BE2C (cell line): Measurements from ENCODE around the gene NFIX.

Source experiments
- DNase-seq: peaks from one replicate; pipeline ENCODE4 v3.0.0-alpha.2; 2020
- H3K27me3 ChIP-seq: fragments of 250-450 bp; sonication (Bioruptor Pico); 2 replicates; pipeline ENCODE4 v1.5.1; 2020; ENCODE audit warnings: mild to moderate bottlenecking
- H3K36me3 ChIP-seq: fragments of 250-450 bp; sonication (Bioruptor Pico); 2 replicates; pipeline ENCODE4 v1.5.1; 2020; ENCODE audit warnings: mild to moderate bottlenecking
- H3K4me1 ChIP-seq: fragments of 250-450 bp; sonication (Bioruptor Pico); 2 replicates; pipeline ENCODE4 v1.5.1; 2020
- H3K4me3 ChIP-seq: 2 replicates; pipeline ENCODE4 v1.5.1; 2011; ENCODE audit warnings: low read depth, low read length
- H3K9me3 ChIP-seq: fragments of 250-450 bp; sonication (Bioruptor Pico); 2 replicates; pipeline ENCODE4 v1.5.1; 2020
- CTCF ChIP-seq: IDR thresholded peaks from 2 replicates; pipeline ENCODE4 v1.5.1; 2012; ENCODE audit warnings: mild to moderate bottlenecking, low read depth, low read length

NFIX gene

DNA sequence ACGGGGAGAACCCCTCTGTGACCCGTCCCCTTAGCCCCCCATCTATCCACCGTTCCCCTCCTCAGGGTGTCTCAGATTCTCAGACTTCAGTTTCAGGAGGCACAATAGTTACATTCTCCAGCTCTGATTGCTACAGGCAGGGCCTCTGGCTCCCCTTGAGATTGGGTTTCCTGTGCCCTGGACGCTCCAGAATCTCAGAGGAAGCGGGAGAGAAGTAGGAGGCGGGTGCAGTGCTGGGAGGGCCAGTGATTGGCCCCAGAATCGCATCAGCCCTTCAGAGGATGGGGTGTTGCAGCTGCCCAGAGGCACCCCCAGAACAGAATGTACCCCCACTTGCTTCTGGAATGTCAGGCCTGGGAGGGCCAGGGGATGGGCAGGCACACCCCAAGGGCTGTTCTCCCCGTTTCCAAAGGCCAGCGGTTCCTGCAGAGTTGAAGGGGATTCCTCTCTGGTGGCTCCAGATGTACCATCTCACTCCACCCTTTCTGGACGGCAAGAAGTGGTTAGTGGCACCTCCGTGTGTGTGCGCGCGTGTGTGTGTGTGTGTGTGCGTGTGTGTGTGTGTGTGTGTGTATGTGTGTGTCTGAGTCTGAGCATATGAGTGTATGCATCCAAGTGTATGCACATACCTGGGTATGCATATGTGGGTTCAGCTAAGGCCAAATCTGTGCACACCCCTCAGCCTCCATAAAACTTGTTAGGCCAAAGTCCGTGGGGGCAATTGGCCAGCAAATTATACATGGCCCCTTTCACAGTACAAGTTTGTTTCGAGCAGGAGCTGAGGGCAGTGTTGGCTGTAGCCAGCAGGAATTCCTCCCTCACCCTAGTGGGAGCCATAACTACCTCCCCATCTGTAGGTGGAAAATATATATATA is 71.9 kb downstream of the NFIX start:
- H3K27me3 ChIP-seq, result no peaks in the 10 kb centered on the region
- no peak overlapping the region for H3K4me3 ChIP-seq
- no peaks in the 10 kb centered on the region for H3K36me3 ChIP-seq
- H3K4me1 ChIP-seq, result peaks cover 5% of the 10 kb centered on the region; the same call in 1 of the 2 replicates
- DNase-seq, result no peak
- H3K9me3 ChIP-seq, result no peaks in the 10 kb centered on the region
- TF ChIP-seq CTCF, result no peak

DNA sequence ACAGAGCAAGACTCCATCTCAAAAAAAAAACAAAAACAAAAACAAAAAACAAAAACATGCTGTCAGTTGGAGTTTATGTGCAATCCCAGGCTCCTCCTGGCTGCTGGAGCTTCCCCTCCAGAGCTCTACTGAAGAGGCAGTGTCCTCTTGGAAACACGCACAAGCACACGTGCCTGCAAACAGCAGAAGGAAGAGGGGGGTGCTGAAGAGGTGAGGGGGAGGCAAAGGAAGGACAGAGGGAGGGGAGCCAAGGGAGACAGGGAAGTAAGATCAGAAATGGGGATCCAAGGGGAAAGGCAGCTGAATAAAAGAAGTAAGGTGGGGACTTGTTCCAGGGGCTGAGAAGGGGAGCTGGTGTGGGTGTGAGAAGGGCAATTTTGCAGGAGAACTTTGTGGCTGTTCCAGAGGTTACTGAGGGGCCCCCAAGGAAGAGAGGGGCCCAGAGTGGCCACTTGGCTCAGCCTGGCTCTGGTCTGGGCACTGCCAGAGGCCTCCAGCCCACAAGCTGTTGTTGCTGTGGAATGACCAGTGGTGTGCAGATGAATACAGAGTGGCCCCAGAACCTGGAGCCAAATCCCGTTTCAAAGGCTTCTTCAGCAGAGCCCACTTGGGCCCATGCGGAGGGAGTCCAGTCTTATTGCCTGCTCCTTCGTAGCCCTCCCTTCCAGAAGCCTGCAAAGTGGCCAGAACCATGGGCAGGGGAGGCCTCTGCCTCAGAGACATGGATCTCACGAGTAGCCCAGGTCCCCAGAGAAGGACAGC is 73.0 kb downstream of the NFIX start:
- no peak for DNase-seq
- no peaks in the 10 kb centered on the region for H3K9me3 ChIP-seq
- no peaks in the 10 kb centered on the region for H3K27me3 ChIP-seq
- H3K4me1 ChIP-seq, result peaks cover 5% of the 10 kb centered on the region; the same call in 1 of the 2 replicates
- no peak for TF ChIP-seq CTCF
- no peak overlapping the region for H3K4me3 ChIP-seq
- H3K36me3 ChIP-seq, result no peaks in the 10 kb centered on the region

DNA sequence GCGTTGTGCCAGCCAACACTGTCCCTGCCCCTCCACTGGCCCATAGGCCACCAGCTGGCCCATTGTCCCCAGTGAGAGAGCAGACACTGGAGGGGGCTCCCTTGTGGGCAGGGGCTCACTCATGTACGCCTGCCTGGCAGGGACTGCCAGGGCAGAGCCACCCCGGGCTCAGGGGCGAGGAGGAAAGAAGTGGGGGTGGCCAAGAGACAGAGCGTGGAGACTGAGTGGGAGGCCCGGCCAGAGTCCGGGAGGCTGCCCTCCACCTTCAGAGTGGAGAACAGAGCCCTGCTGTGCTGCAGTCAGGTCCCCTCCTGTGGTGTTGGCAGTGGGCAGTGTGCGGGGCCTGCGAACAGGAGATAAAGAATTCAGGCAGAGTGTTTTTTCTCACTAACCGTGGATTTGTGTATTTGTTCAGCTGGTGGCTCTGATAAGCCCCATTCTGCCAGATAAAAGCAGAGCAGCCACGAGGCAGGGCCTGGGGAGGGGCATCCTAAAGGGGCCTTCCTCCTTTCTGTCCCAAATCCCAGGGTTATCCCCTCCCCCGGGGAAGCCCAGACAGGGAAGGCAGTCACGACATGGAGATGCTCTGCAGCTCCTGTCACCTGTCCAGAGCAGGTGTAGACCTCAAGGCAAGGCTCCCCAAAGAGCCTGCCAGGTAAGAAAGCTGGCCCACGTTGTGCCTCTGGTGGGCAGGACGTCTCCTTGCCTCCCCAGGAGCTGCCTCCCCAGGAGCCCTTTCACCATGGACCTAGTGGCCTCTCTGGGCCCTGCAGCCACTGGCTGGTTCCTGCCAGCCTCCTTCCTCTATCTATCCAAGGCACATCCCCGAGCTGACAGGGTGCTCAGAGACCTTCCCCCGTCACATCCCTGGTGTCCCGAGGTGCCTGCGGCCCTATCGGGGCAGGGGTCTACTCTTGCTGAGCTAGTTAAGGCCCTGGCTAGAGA is 74.4 kb downstream of the NFIX start:
- H3K4me3 ChIP-seq, result no peak overlapping the region
- no peaks in the 10 kb centered on the region for H3K27me3 ChIP-seq
- H3K4me1 ChIP-seq, result peaks cover 5% of the 10 kb centered on the region; the same call in 1 of the 2 replicates
- DNase-seq, result no peak
- H3K9me3 ChIP-seq, result no peaks in the 10 kb centered on the region
- TF ChIP-seq CTCF, result no peak
- peaks cover 3% of the 10 kb centered on the region; the same call in 1 of the 2 replicates for H3K36me3 ChIP-seq

DNA sequence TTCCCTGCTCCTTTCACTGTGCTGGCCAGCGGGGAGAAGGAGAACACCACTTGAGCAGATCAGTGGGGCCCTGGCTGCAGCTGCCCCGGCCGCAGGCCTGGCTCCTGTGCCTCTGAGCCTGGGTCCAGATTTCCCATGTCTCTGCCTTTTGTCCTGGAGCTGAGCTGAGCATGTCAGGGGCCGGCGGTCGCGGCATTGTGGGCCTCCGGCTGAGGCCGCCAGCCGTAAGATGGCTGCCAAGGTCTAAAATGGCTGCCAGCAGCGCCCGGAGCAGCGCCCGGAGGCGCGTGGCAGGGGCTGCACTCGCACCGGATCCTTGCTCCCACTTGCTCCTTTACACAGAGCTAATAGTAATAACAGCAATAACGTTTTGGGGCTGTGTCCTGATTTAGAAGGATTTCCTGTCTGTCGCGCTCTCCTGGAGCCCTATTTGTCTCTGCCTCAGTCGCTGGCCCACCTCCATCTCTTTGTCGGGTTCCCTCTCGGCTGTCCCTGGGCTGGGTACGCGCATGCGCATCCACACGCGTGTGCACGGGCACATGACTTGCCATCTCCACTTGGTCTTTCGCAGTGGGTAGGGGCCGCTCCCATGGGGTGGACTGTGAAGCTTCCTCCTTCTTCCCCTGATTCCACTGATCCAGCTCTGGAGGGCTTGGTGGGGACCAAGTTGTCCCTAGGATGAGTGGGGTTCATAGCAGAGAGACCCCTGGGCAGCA is 75.3 kb downstream of the NFIX start:
- no peaks in the 10 kb centered on the region for H3K27me3 ChIP-seq
- peaks cover 5% of the 10 kb centered on the region; the same call in 1 of the 2 replicates for H3K4me1 ChIP-seq
- no peak for TF ChIP-seq CTCF
- H3K4me3 ChIP-seq, result no peak overlapping the region
- DNase-seq, result no peak
- H3K9me3 ChIP-seq, result no peaks in the 10 kb centered on the region
- H3K36me3 ChIP-seq, result peaks cover 3% of the 10 kb centered on the region; the same call in 1 of the 2 replicates

DNA sequence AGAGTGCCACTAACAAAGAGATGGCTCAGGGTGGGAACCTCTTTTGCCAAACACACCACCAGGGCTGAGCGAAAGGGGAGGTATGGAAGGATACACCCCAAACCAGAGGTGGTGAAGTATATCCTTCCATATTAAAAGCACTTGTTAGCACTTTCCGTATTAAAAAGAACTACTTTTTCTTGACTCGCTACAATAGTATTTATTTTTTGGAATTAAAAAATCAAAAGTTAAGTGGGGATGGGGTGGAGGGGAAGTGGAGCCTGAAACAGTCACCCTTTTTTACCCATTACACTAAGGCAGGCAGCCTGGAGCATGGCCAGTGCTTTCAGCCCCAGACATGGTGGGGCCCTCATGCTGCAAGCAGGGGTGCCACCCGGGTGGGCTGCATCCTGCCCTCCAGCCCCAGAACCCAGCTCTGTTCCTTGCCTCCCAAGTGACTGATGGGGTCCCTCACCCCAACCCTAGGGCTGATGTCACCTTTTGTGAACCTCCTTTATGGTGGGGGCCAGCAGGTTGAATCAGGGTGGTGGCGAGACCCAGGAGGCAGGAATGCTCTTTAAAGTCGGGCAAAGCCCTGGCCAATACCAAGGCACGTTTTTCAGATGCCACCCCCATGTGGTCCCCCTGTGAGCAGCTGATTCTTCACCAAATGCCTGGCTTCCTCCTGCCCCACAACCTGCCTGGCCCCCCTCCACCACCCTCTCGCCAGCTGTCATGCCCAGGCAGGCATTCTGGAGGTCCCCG is 76.3 kb downstream of the NFIX start:
- peaks cover 9% of the 10 kb centered on the region; the same call in 1 of the 2 replicates for H3K4me1 ChIP-seq
- H3K27me3 ChIP-seq, result no peaks in the 10 kb centered on the region

More for the DNA sequence above, 76.3 kb downstream of the NFIX start:
- TF ChIP-seq CTCF, result no peak
- no peak for DNase-seq
- H3K9me3 ChIP-seq, result no peaks in the 10 kb centered on the region
- peaks cover 3% of the 10 kb centered on the region; the same call in 1 of the 2 replicates for H3K36me3 ChIP-seq
- H3K4me3 ChIP-seq, result no peak overlapping the region
